GM13977 (cell line): Measurements from ENCODE around the gene DEPDC4.

Source experiments
- DNase-seq: peaks from one replicate; pipeline ENCODE4 v3.0.0; 2012; ENCODE audit warnings: low spot score
- CTCF ChIP-seq: IDR thresholded peaks from 2 replicates; pipeline ENCODE4 v1.5.1; 2012; ENCODE audit warnings: mild to moderate bottlenecking, control low read depth; ENCODE audit not compliant: insufficient read depth; ENCODE audit errors: extremely low read depth, missing control alignments
- in situ Hi-C: fragments of 300-500 bp; cut with MboI; formaldehyde crosslinking; loops from one replicate; pipeline ENCODE4 v1.12.0; 2022; ENCODE audit warnings: low sequenced_read_pairs, low pct_unique_long_range_greater_than_20kb, mixed read lengths, inconsistent platforms; ENCODE audit not compliant: unreplicated experiment

DEPDC4 gene

GRCh38 chr12:100200463-100201181 is 66.3 kb downstream of the DEPDC4 start, which contains the start of gene ACTR6:
Gene ACTR6 (plus strand): TSS chr12:100200815. CDS start chr12:100200852, 37 bp downstream.
- TF ChIP-seq CTCF, result no peak
- in situ Hi-C loops, result no loop called here
- DNase-seq, result peak; percentile 94

GRCh38 chr12:100199347-100200149 is 67.3 kb downstream of the DEPDC4 start:
- DNase-seq, result peak; percentile 86

GRCh38 chr12:100199023-100199346 is 67.9 kb downstream of the DEPDC4 start:
- peak; percentile 16 for DNase-seq
- TF ChIP-seq CTCF, result no peak
- in situ Hi-C loops, result no loop called here

More at GRCh38 chr12:100199347-100200149, 67.3 kb downstream of the DEPDC4 start:
- in situ Hi-C loops, result no loop called here
- TF ChIP-seq CTCF, result no peak

GRCh38 chr12:100197486-100197885 is 69.4 kb downstream of the DEPDC4 start:
- in situ Hi-C loops, result no loop called here
- no peak for TF ChIP-seq CTCF
- no peak for DNase-seq

- no peak for TF ChIP-seq CTCF
- in situ Hi-C loops, result no loop called here
- no peak for DNase-seq
Measured at GRCh38 chr12:100193085-100193484, 73.8 kb downstream of the DEPDC4 start.
